Hepatocyte (in vitro differentiated cells): ENCODE data around the gene FOXN4. TPM values are rescaled to one million over a fixed set of nuclear protein-coding genes. Genes with fewer than 3 reads are reported as not detected.

Experiments
- DNase-seq: peaks from one replicate; pipeline ENCODE4 v3.0.0-alpha.2; 2016; ENCODE audit warnings: low spot score
- H2AFZ ChIP-seq: fragments of 200-600 bp; sonication (generic); 2 replicates; pipeline ENCODE4 v1.6.0; 2016; ENCODE audit warnings: antibody characterized with exemption, mild to moderate bottlenecking
- H3K27ac ChIP-seq: fragments of 200-600 bp; sonication (generic); 2 replicates; pipeline ENCODE4 v1.5.1; 2016; ENCODE audit warnings: mild to moderate bottlenecking
- H3K27me3 ChIP-seq: fragments of 200-600 bp; sonication (generic); 2 replicates; pipeline ENCODE4 v1.6.1; 2016
- H3K36me3 ChIP-seq: fragments of 200-600 bp; sonication (generic); replicated peaks from 2 replicates; pipeline ENCODE4 v1.5.1; 2016; ENCODE audit warnings: low read depth; ENCODE audit not compliant: insufficient read depth
- H3K4me1 ChIP-seq: fragments of 200-600 bp; sonication (generic); 2 replicates; pipeline ENCODE4 v1.5.1; 2016; ENCODE audit warnings: mild to moderate bottlenecking, moderate library complexity; ENCODE audit not compliant: insufficient read depth
- H3K4me2 ChIP-seq: fragments of 200-600 bp; sonication (generic); 2 replicates; pipeline ENCODE4 v1.6.0; 2016
- H3K4me3 ChIP-seq: fragments of 200-600 bp; sonication (generic); 2 replicates; pipeline ENCODE4 v1.5.1; 2016; ENCODE audit warnings: mild to moderate bottlenecking
- H3K79me2 ChIP-seq: fragments of 200-600 bp; sonication (generic); 2 replicates; pipeline ENCODE4 v1.6.0; 2017; ENCODE audit warnings: mild to moderate bottlenecking
- H3K9me2 ChIP-seq: fragments of 200-600 bp; sonication (generic); replicated peaks from 2 replicates; pipeline ENCODE4 v1.6.0; 2017; ENCODE audit warnings: mild to moderate bottlenecking; ENCODE audit not compliant: insufficient read depth
- H3K9me3 ChIP-seq: fragments of 200-600 bp; sonication (generic); 2 replicates; pipeline ENCODE4 v1.5.1; 2016; ENCODE audit warnings: low read depth, mild to moderate bottlenecking
- H4K20me1 ChIP-seq: fragments of 200-600 bp; sonication (generic); 2 replicates; pipeline ENCODE4 v1.6.0; 2016; ENCODE audit warnings: mild to moderate bottlenecking; ENCODE audit not compliant: insufficient read depth, poor library complexity, severe bottlenecking
- EZH2 ChIP-seq: fragments of 200-600 bp; sonication (generic); IDR thresholded peaks from 2 replicates; pipeline ENCODE4 v1.6.1; 2016; ENCODE audit warnings: antibody characterized with exemption, mild to moderate bottlenecking, borderline replicate concordance
- EZH2phosphoT487 ChIP-seq: fragments of 200-600 bp; sonication (generic); IDR thresholded peaks from one replicate; pipeline ENCODE4 v1.6.1; 2018; ENCODE audit warnings: antibody characterized with exemption, mild to moderate bottlenecking, low read depth, moderate library complexity; ENCODE audit not compliant: unreplicated experiment, severe bottlenecking
- whole genome bisulfite sequencing: methylation state at CpG from one replicate; pipeline ENCODE4 v1.1.6; 2016; ENCODE audit warnings: low lambda C conversion rate; ENCODE audit errors: missing lambda C conversion rate; 5-methylcytosine and 5-hydroxymethylcytosine counted together
- polyA plus RNA-seq: library from polyadenylated mRNA; unstranded; fragments of >200 nt; fragmentation: Nextera tagmentation; extraction: Ambion mirVana; gene quantifications from 2 replicates; pipeline ENCODE4 v1.2.1, GENCODE V29; 2016
- total RNA-seq: library from RNA; depleted of rRNA; stranded (reverse); fragments of >200 nt; gene quantifications from 2 replicates; pipeline ENCODE4 v1.2.3, GENCODE V29; 2014
- TF ChIP-seq, protein P1 (sequence below): fragments of 200-600 bp; sonication (generic); IDR thresholded peaks from 2 replicates; pipeline ENCODE4 v1.5.1; 2016; ENCODE audit warnings: antibody characterized with exemption, mild to moderate bottlenecking; ENCODE audit not compliant: poor library complexity

FOXN4 gene
- total and polyA plus RNA-seq, 2 experiments from 2014 or later: not detected

DNA sequence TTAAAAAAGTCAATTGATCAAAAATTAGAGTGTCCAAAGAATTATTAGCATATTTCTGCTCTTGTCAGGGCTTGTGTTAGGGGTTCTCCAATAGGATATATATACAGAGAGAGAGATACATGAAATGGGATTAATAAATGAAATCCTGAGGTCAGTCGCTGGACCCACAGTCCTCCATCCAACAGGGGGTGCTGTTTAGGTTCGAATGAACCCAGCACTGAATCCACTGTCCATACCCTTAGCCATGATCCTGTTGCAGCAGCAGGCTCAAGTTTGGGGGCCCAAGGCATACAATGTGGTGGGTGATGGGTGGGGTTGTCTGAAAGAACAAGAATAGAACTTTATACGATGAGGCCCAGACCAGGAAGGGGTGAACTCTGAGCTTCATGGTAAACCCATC lies 37.8 kb upstream of the FOXN4 start:
- TF ChIP-seq EZH2phosphoT487 (no peak), EZH2 (no peak)
- TF ChIP-seq, protein P1, sequence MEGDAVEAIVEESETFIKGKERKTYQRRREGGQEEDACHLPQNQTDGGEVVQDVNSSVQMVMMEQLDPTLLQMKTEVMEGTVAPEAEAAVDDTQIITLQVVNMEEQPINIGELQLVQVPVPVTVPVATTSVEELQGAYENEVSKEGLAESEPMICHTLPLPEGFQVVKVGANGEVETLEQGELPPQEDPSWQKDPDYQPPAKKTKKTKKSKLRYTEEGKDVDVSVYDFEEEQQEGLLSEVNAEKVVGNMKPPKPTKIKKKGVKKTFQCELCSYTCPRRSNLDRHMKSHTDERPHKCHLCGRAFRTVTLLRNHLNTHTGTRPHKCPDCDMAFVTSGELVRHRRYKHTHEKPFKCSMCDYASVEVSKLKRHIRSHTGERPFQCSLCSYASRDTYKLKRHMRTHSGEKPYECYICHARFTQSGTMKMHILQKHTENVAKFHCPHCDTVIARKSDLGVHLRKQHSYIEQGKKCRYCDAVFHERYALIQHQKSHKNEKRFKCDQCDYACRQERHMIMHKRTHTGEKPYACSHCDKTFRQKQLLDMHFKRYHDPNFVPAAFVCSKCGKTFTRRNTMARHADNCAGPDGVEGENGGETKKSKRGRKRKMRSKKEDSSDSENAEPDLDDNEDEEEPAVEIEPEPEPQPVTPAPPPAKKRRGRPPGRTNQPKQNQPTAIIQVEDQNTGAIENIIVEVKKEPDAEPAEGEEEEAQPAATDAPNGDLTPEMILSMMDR: no peak
- 91% methylated on average over 3 of the region's 3 CpGs for WGBS
- no peak overlapping the region for H3K27ac ChIP-seq
- H3K4me2 ChIP-seq: peak overlapping the region; percentile 53
- no peaks in the 10 kb centered on the region for H4K20me1 ChIP-seq
- H3K27me3 ChIP-seq: peaks cover 3% of the 10 kb centered on the region
- H3K9me2 ChIP-seq: no peaks in the 10 kb centered on the region
- H3K79me2 ChIP-seq: no peaks in the 10 kb centered on the region
- DNase-seq: no peak
- no peaks in the 10 kb centered on the region for H3K9me3 ChIP-seq
- no peaks in the 10 kb centered on the region for H3K4me1 ChIP-seq
- H3K36me3 ChIP-seq: no peaks in the 10 kb centered on the region
- H3K4me3 ChIP-seq: no peak overlapping the region
- no peak overlapping the region for H2AFZ ChIP-seq

DNA sequence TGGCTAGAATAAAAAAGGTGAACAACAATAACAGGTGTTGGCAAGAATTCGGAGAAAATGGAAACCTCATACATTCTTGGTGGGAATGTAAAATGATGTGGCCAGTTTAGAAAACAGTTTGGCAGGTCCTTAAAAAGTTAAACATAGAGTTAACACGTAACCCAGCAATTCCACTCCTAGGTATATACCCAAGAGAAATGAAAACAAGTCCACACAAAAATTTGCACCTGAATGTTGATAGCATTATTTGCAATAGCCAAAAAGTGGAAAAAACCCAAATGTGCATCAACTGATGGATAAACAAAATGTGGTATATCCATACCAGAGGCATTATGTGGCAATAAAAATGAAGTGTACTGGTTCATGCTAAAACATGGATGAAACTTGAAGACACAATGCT lies 36.3 kb upstream of the FOXN4 start:
- H4K20me1 ChIP-seq: no peaks in the 10 kb centered on the region
- H3K27me3 ChIP-seq: no peaks in the 10 kb centered on the region
- H3K9me2 ChIP-seq: no peaks in the 10 kb centered on the region
- no peaks in the 10 kb centered on the region for H3K36me3 ChIP-seq
- H3K9me3 ChIP-seq: no peaks in the 10 kb centered on the region
- no peak overlapping the region for H3K27ac ChIP-seq
- no peak for DNase-seq
- no peak overlapping the region for H3K4me2 ChIP-seq
- 83% methylated on average over 2 of the region's 2 CpGs for WGBS
- H2AFZ ChIP-seq: no peak overlapping the region
- no peaks in the 10 kb centered on the region for H3K79me2 ChIP-seq
- H3K4me1 ChIP-seq: no peaks in the 10 kb centered on the region
- TF ChIP-seq EZH2phosphoT487 (no peak), EZH2 (no peak)
- H3K4me3 ChIP-seq: no peak overlapping the region

DNA sequence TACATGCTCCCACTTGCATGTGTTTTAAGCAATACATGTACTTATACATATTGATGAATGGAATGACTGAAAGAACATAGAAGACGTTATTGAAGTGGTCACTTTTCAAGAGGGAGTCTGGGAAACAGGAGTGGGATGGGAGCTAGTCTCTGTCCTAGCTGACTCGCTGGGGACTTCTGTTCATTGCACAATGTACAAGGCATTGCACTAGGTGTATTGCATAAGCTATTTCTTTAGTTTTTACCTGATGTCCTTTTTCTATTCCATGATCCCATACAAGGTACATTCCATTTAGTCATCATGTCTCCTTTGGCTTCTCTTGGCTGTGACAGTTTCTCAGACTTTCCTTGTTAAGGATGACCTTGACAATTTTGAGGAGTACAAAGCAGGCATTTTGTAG lies 34.6 kb upstream of the FOXN4 start:
- Histone ChIP-seq H3K4me3 (no peak overlapping the region), H3K9me2 (no peaks in the 10 kb centered on the region), H2AFZ (no peak overlapping the region), H3K27ac (no peak overlapping the region), H3K79me2 (no peaks in the 10 kb centered on the region), H3K9me3 (no peaks in the 10 kb centered on the region), H3K36me3 (no peaks in the 10 kb centered on the region), H3K4me2 (no peak overlapping the region), H3K4me1 (no peaks in the 10 kb centered on the region), H4K20me1 (no peaks in the 10 kb centered on the region), H3K27me3 (no peaks in the 10 kb centered on the region)
- TF ChIP-seq, protein P1: no peak
- TF ChIP-seq EZH2: no peak
- TF ChIP-seq EZH2phosphoT487: no peak
- no peak for DNase-seq
- WGBS: 39% methylated on average over 2 of the region's 2 CpGs

DNA sequence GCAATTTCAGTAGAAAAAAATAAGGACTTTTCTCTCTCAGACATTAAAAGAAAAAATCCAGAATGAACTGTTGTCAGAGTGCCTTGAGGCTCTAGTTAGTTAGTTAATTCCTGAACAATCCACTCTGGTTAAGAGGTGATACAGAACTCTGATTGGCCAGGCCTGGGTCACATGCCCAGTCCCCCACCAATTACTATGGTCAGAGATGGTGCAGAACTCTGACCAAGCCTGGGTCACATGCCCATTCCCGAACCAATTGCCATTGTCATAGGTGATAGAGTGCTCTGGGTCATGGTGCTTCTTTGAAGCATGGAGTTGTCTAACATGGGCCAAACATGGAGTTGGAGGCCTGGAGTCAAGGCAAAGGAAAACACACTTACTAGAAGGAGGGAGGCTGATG lies 27.5 kb upstream of the FOXN4 start:
- H3K4me1 ChIP-seq: peaks cover 2% of the 10 kb centered on the region
- 73% methylated on average over 1 of the region's 1 CpG for WGBS
- no peak overlapping the region for H2AFZ ChIP-seq
- no peak overlapping the region for H3K4me3 ChIP-seq
- no peak overlapping the region for H3K27ac ChIP-seq
- no peaks in the 10 kb centered on the region for H3K36me3 ChIP-seq
- no peaks in the 10 kb centered on the region for H3K9me3 ChIP-seq
- H3K27me3 ChIP-seq: peaks cover 6% of the 10 kb centered on the region
- no peaks in the 10 kb centered on the region for H3K9me2 ChIP-seq
- DNase-seq: no peak
- TF ChIP-seq EZH2phosphoT487 (no peak), EZH2 (no peak)
- TF ChIP-seq, protein P1: no peak
- no peaks in the 10 kb centered on the region for H4K20me1 ChIP-seq
- no peak overlapping the region for H3K4me2 ChIP-seq
- no peaks in the 10 kb centered on the region for H3K79me2 ChIP-seq
